Measurements from ENCODE around the gene C16orf87.

GRCh38 chr16:46855389-46855788 is 24.4 kb upstream of the C16orf87 start:
- TF ChIP-seq, protein P1, sequence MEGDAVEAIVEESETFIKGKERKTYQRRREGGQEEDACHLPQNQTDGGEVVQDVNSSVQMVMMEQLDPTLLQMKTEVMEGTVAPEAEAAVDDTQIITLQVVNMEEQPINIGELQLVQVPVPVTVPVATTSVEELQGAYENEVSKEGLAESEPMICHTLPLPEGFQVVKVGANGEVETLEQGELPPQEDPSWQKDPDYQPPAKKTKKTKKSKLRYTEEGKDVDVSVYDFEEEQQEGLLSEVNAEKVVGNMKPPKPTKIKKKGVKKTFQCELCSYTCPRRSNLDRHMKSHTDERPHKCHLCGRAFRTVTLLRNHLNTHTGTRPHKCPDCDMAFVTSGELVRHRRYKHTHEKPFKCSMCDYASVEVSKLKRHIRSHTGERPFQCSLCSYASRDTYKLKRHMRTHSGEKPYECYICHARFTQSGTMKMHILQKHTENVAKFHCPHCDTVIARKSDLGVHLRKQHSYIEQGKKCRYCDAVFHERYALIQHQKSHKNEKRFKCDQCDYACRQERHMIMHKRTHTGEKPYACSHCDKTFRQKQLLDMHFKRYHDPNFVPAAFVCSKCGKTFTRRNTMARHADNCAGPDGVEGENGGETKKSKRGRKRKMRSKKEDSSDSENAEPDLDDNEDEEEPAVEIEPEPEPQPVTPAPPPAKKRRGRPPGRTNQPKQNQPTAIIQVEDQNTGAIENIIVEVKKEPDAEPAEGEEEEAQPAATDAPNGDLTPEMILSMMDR (IDR thresholded peaks at IDR 0.05) = no peak
- no peak for TF ChIP-seq POLR2AphosphoS5 (IDR thresholded peaks at IDR 0.05)
